K562 (cell line): ENCODE results near the gene FLT1. TPM values are rescaled to one million over a fixed set of nuclear protein-coding genes. Genes with fewer than 3 reads are reported as not detected.

Source experiments
- ASH1L ChIP-seq: fragments of 450-650 bp; IDR thresholded peaks from 2 replicates; pipeline ENCODE4 v1.6.1; 2018; ENCODE audit warnings: borderline replicate concordance, mild to moderate bottlenecking, low read depth; ENCODE audit not compliant: partially characterized antibody
- COPS2 ChIP-seq: fragments of 450-650 bp; conservative IDR thresholded peaks from 2 replicates; pipeline ENCODE4 v1.6.1; 2016; ENCODE audit warnings: mild to moderate bottlenecking, moderate library complexity
- ETS2 ChIP-seq: IDR thresholded peaks from 2 replicates; pipeline ENCODE4 v1.6.1; 2016; ENCODE audit warnings: borderline replicate concordance, missing genetic modification characterization, mild to moderate bottlenecking, moderate library complexity, missing compliant biosample characterization; ENCODE audit not compliant: poor library complexity, severe bottlenecking
- ETV5 ChIP-seq: sonication (generic); formaldehyde crosslinking; IDR thresholded peaks from 2 replicates; pipeline ENCODE4 v1.4.0; 2020; ENCODE audit warnings: low read depth, mild to moderate bottlenecking, missing genetic modification reagents
- GATAD2A ChIP-seq: fragments of 450-650 bp; IDR thresholded peaks from 2 replicates; pipeline ENCODE4 v1.6.1; 2017
- HOXB6 ChIP-seq: fragments of 250-450 bp; sonication (Bioruptor Pico); IDR thresholded peaks from 2 replicates; pipeline ENCODE4 v1.5.1; 2022; ENCODE audit warnings: mild to moderate bottlenecking, borderline replicate concordance
- KHSRP ChIP-seq: fragments of 450-650 bp; IDR thresholded peaks from 2 replicates; pipeline ENCODE4 v1.6.1; 2017
- KLF13 ChIP-seq: fragments of 450-650 bp; IDR thresholded peaks from 2 replicates; pipeline ENCODE4 v1.6.1; 2016; ENCODE audit warnings: missing genetic modification characterization, low read depth, mild to moderate bottlenecking, missing compliant biosample characterization, moderate library complexity, borderline replicate concordance
- MAFK ChIP-seq: IDR thresholded peaks from 2 replicates; pipeline ENCODE4 v1.6.1; 2011; ENCODE audit warnings: low read length, improper control_type of control experiment
- MXI1 ChIP-seq: IDR thresholded peaks from 2 replicates; pipeline ENCODE4 v1.6.1; 2011; ENCODE audit warnings: low read depth, mild to moderate bottlenecking, improper control_type of control experiment, low read length
- SMAD4 ChIP-seq: fragments of 250-450 bp; sonication (Bioruptor Pico); conservative IDR thresholded peaks from 2 replicates; pipeline ENCODE4 v1.8.0; 2021; ENCODE audit warnings: inconsistent platforms, mild to moderate bottlenecking, moderate library complexity
- TEAD2 ChIP-seq: fragments of 450-650 bp; IDR thresholded peaks from 2 replicates; pipeline ENCODE4 v1.6.1; 2016; ENCODE audit warnings: missing genetic modification characterization, control low read depth, missing compliant biosample characterization
- TFAP4 ChIP-seq: sonication (generic); formaldehyde crosslinking; IDR thresholded peaks from 2 replicates; pipeline ENCODE4 v1.8.0; 2022; ENCODE audit warnings: missing genetic modification reagents, mild to moderate bottlenecking, moderate library complexity, borderline replicate concordance
- ZFP30 ChIP-seq: fragments of 250-450 bp; sonication (Bioruptor Pico); IDR thresholded peaks from 2 replicates; pipeline ENCODE4 v1.8.0; 2022; ENCODE audit warnings: moderate library complexity, mild to moderate bottlenecking, inconsistent platforms, borderline replicate concordance
- ZNF232 ChIP-seq: sonication (generic); formaldehyde crosslinking; IDR thresholded peaks from 2 replicates; pipeline ENCODE4 v1.8.0; 2022; ENCODE audit warnings: mild to moderate bottlenecking, missing genetic modification reagents
- ZNF583 ChIP-seq: fragments of 250-450 bp; sonication (Bioruptor Pico); IDR thresholded peaks from 2 replicates; pipeline ENCODE4 v1.4.0; 2020
- polyA plus RNA-seq, 8 experiments: library from polyadenylated mRNA; depleted of rRNA in 4 of 8; stranded (reverse) in 5 of 8; unstranded in 3 of 8; fragments of >200 nt; fragmentation: Nextera tagmentation in 2 of 8; fragmentation: Illumina TruSeq in 1 of 8; extraction: Ambion mirVana in 2 of 8; extraction: Trizol in 1 of 8; gene quantifications; 2 replicates each; pipeline versions ENCODE4 v1.2.1 to v1.2.3, GENCODE V29; 2011 to 2014; ENCODE audit warnings: inconsistent platforms in 1 of 8, missing spikeins in 1 of 8
- total RNA-seq, 7 experiments: library from RNA; depleted of rRNA in 6 of 7; stranded (reverse); fragments of >200 nt in 6 of 7; fragmentation: Illumina TruSeq in 2 of 7; extraction: Trizol in 2 of 7; gene quantifications; 2 replicates each; pipeline versions ENCODE4 v1.2.1 to v1.2.3, GENCODE V29; 2011 to 2021; ENCODE audit warnings: low replicate concordance in 1 of 7
- TF ChIP-seq, protein P1 (sequence below): sonication (generic); formaldehyde crosslinking; IDR thresholded peaks from 2 replicates; pipeline ENCODE4 v1.8.0; 2022; ENCODE audit warnings: mild to moderate bottlenecking, missing genetic modification reagents
- TF ChIP-seq, protein P2 (sequence below): fragments of 250-450 bp; sonication (Bioruptor Pico); IDR thresholded peaks from 2 replicates; pipeline ENCODE4 v1.4.0; 2020; ENCODE audit warnings: mild to moderate bottlenecking, moderate library complexity
- TF ChIP-seq, protein P3 (sequence below): fragments of 450-650 bp; IDR thresholded peaks from 2 replicates; pipeline ENCODE4 v1.7.1; 2018; ENCODE audit warnings: mild to moderate bottlenecking, low read depth; ENCODE audit not compliant: partially characterized antibody

The FLT1 gene
- total and polyA plus RNA-seq, 9 of the 15 experiments (the other 6 are each of a cell fraction or from before 2014, with no cell fraction given), result 0.01 to 2.0 (median 0.22) TPM

DNA sequence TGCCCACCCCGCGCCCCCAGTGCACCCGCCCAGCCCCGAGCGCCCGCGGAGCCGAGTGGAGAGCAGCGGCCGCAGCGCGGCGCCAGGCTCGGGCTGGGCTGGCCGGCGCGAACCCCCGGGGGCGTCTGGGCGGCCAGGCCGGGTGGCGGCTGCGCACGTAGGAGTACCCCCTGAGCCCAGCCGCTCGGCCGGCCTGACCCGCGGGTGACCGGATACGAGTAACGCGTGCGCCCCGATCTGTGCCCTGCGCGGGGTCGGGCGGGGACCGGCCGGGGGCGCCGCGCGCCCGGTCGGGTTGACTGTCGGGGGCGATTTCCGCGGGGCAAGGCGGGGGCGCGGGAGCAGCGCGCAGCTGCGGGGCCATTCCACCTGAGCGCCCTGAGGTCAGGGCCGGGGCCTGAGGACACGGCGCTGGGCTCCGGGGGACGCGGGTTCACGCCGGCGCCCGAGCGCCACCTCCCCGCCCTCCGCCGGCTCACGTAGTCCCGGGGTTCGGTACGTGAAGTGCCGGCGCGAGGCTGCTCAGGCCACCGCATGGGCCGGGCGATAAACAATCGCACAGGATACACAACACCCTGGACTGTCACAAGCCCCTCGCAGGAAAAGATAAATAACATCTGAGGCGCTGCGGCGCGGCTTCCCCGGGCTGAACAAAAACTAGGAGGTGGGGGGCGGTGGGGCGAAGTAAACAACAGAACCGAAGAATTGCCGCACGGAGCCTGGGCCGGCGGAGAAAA is 37.6 kb upstream of the FLT1 start (continued):
- TF ChIP-seq ETS2 (no peak), COPS2 (no peak), KHSRP (no peak), HOXB6 (CRISPR knock-in tag) (no peak), GATAD2A (no peak), TEAD2 (tag) (no peak), ETV5 (CRISPR knock-in tag) (peak; percentile 55; the same call in 1 of the 2 replicates), ASH1L (no peak), MAFK (no peak), ZNF232 (no peak), SMAD4 (peak; percentile 75), TFAP4 (CRISPR knock-in tag) (peak; percentile 83), KLF13 (no peak), ZFP30 (CRISPR knock-in tag) (no peak), MXI1 (no peak), ZNF583 (no peak)
- TF ChIP-seq, protein P1, sequence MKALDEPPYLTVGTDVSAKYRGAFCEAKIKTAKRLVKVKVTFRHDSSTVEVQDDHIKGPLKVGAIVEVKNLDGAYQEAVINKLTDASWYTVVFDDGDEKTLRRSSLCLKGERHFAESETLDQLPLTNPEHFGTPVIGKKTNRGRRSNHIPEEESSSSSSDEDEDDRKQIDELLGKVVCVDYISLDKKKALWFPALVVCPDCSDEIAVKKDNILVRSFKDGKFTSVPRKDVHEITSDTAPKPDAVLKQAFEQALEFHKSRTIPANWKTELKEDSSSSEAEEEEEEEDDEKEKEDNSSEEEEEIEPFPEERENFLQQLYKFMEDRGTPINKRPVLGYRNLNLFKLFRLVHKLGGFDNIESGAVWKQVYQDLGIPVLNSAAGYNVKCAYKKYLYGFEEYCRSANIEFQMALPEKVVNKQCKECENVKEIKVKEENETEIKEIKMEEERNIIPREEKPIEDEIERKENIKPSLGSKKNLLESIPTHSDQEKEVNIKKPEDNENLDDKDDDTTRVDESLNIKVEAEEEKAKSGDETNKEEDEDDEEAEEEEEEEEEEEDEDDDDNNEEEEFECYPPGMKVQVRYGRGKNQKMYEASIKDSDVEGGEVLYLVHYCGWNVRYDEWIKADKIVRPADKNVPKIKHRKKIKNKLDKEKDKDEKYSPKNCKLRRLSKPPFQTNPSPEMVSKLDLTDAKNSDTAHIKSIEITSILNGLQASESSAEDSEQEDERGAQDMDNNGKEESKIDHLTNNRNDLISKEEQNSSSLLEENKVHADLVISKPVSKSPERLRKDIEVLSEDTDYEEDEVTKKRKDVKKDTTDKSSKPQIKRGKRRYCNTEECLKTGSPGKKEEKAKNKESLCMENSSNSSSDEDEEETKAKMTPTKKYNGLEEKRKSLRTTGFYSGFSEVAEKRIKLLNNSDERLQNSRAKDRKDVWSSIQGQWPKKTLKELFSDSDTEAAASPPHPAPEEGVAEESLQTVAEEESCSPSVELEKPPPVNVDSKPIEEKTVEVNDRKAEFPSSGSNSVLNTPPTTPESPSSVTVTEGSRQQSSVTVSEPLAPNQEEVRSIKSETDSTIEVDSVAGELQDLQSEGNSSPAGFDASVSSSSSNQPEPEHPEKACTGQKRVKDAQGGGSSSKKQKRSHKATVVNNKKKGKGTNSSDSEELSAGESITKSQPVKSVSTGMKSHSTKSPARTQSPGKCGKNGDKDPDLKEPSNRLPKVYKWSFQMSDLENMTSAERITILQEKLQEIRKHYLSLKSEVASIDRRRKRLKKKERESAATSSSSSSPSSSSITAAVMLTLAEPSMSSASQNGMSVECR (CRISPR knock-in tag), result no peak
- TF ChIP-seq, protein P2, sequence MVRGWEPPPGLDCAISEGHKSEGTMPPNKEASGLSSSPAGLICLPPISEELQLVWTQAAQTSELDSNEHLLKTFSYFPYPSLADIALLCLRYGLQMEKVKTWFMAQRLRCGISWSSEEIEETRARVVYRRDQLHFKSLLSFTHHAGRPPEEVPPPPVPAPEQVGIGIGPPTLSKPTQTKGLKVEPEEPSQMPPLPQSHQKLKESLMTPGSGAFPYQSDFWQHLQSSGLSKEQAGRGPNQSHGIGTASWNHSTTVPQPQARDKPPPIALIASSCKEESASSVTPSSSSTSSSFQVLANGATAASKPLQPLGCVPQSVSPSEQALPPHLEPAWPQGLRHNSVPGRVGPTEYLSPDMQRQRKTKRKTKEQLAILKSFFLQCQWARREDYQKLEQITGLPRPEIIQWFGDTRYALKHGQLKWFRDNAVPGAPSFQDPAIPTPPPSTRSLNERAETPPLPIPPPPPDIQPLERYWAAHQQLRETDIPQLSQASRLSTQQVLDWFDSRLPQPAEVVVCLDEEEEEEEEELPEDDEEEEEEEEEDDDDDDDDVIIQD (CRISPR knock-in tag), result no peak
- TF ChIP-seq, protein P3, sequence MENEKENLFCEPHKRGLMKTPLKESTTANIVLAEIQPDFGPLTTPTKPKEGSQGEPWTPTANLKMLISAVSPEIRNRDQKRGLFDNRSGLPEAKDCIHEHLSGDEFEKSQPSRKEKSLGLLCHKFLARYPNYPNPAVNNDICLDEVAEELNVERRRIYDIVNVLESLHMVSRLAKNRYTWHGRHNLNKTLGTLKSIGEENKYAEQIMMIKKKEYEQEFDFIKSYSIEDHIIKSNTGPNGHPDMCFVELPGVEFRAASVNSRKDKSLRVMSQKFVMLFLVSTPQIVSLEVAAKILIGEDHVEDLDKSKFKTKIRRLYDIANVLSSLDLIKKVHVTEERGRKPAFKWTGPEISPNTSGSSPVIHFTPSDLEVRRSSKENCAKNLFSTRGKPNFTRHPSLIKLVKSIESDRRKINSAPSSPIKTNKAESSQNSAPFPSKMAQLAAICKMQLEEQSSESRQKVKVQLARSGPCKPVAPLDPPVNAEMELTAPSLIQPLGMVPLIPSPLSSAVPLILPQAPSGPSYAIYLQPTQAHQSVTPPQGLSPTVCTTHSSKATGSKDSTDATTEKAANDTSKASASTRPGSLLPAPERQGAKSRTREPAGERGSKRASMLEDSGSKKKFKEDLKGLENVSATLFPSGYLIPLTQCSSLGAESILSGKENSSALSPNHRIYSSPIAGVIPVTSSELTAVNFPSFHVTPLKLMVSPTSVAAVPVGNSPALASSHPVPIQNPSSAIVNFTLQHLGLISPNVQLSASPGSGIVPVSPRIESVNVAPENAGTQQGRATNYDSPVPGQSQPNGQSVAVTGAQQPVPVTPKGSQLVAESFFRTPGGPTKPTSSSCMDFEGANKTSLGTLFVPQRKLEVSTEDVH, result no peak
